H9 (cell line): ENCODE data around the gene CCDC178. TPM values are rescaled to one million over a fixed set of nuclear protein-coding genes. Genes with fewer than 3 reads are reported as not detected.

Experiments used
- DNase-seq: peaks from one replicate; pipeline ENCODE4 v3.0.0-alpha.2; 2017
- H2AFZ ChIP-seq: one replicate; pipeline ENCODE4 v1.6.1; 2013; ENCODE audit warnings: mild to moderate bottlenecking, low read length, control low read depth, moderate library complexity
- H2AK5ac ChIP-seq: 2 replicates; pipeline ENCODE4 v1.6.1; 2013; ENCODE audit warnings: low read length, control low read depth, mixed read lengths; ENCODE audit not compliant: insufficient read length
- H2BK120ac ChIP-seq: one replicate; pipeline ENCODE4 v1.6.1; 2013; ENCODE audit warnings: low read depth, mild to moderate bottlenecking, low read length, control low read depth, inconsistent platforms; ENCODE audit not compliant: poor library complexity, severe bottlenecking
- H2BK12ac ChIP-seq: 2 replicates; pipeline ENCODE4 v1.6.1; 2013; ENCODE audit warnings: low read length, control low read depth, mixed read lengths, low read depth; ENCODE audit not compliant: insufficient read length
- H2BK15ac ChIP-seq: 2 replicates; pipeline ENCODE4 v1.6.1; 2013; ENCODE audit warnings: low read depth, low read length, control low read depth
- H2BK20ac ChIP-seq: one replicate; pipeline ENCODE4 v1.6.1; 2013; ENCODE audit warnings: low read depth, mild to moderate bottlenecking, low read length, control low read depth, inconsistent platforms; ENCODE audit not compliant: poor library complexity, severe bottlenecking
- H2BK5ac ChIP-seq: 2 replicates; pipeline ENCODE4 v1.6.1; 2013; ENCODE audit warnings: low read length, control low read depth, mixed read lengths; ENCODE audit not compliant: insufficient read length
- H3K14ac ChIP-seq: 2 replicates; pipeline ENCODE4 v1.6.1; 2013; ENCODE audit warnings: low read length, control low read depth; ENCODE audit not compliant: insufficient read depth
- H3K18ac ChIP-seq: 2 replicates; pipeline ENCODE4 v1.6.1; 2013; ENCODE audit warnings: low read depth, mild to moderate bottlenecking, mixed read lengths, low read length, control low read depth; ENCODE audit not compliant: insufficient read length
- H3K23ac ChIP-seq: 2 replicates; pipeline ENCODE4 v1.6.1; 2013; ENCODE audit warnings: low read length, control low read depth, mixed read lengths, low read depth; ENCODE audit not compliant: insufficient read length
- H3K23me2 ChIP-seq: 2 replicates; pipeline ENCODE4 v1.6.1; 2013; ENCODE audit warnings: low read depth, mild to moderate bottlenecking, mixed read lengths, low read length, control low read depth; ENCODE audit not compliant: insufficient read length, poor library complexity, severe bottlenecking
- H3K27ac ChIP-seq: 2 replicates; pipeline ENCODE4 v1.5.1; 2013; ENCODE audit warnings: low read length, control low read depth, mixed read lengths, low read depth; ENCODE audit not compliant: insufficient read length
- H3K27me3 ChIP-seq: 2 replicates; pipeline ENCODE4 v1.6.1; 2013; ENCODE audit warnings: low read length, control low read depth, inconsistent platforms; ENCODE audit not compliant: insufficient read depth
- H3K4ac ChIP-seq: 2 replicates; pipeline ENCODE4 v1.6.1; 2013; ENCODE audit warnings: low read depth, mild to moderate bottlenecking, control low read depth, inconsistent platforms, low read length, moderate library complexity
- H3K4me1 ChIP-seq: 2 replicates; pipeline ENCODE4 v1.6.1; 2013; ENCODE audit warnings: low read length, control low read depth, inconsistent platforms; ENCODE audit not compliant: insufficient read depth
- H3K4me2 ChIP-seq: 2 replicates; pipeline ENCODE4 v1.6.1; 2013; ENCODE audit warnings: low read length, control low read depth, mixed read lengths; ENCODE audit not compliant: insufficient read length, insufficient read depth
- H3K56ac ChIP-seq: 2 replicates; pipeline ENCODE4 v1.6.1; 2013; ENCODE audit warnings: low read depth, mild to moderate bottlenecking, mixed read lengths, low read length, control low read depth; ENCODE audit not compliant: insufficient read length
- H3K79me1 ChIP-seq: 2 replicates; pipeline ENCODE4 v1.6.1; 2013; ENCODE audit warnings: low read depth, mild to moderate bottlenecking, moderate library complexity, low read length, control low read depth, inconsistent platforms; ENCODE audit not compliant: insufficient read depth, poor library complexity, severe bottlenecking
- H3K79me2 ChIP-seq: 2 replicates; pipeline ENCODE4 v1.6.1; 2013; ENCODE audit warnings: low read length, control low read depth, inconsistent platforms; ENCODE audit not compliant: insufficient read depth
- H3K9ac ChIP-seq: 2 replicates; pipeline ENCODE4 v1.6.1; 2013; ENCODE audit warnings: low read length, control low read depth, mixed read lengths; ENCODE audit not compliant: insufficient read length; ENCODE audit errors: extremely low read depth
- H3K9me3 ChIP-seq: one replicate; pipeline ENCODE4 v1.6.1; 2013; ENCODE audit warnings: low read depth, low read length, inconsistent platforms; ENCODE audit not compliant: control insufficient read depth
- H3T11ph ChIP-seq: one replicate; pipeline ENCODE4 v1.6.1; 2013; ENCODE audit warnings: mild to moderate bottlenecking, low read length, control low read depth, inconsistent platforms
- H4K20me1 ChIP-seq: one replicate; pipeline ENCODE4 v1.6.1; 2013; ENCODE audit not compliant: control insufficient read depth, insufficient read length, insufficient read depth
- H4K5ac ChIP-seq: 2 replicates; pipeline ENCODE4 v1.6.1; 2013; ENCODE audit warnings: low read depth, mild to moderate bottlenecking, mixed read lengths, low read length, control low read depth; ENCODE audit not compliant: insufficient read length
- H4K8ac ChIP-seq: replicated peaks from 2 replicates; pipeline ENCODE4 v1.6.1; 2013; ENCODE audit warnings: low read length, control low read depth, mixed read lengths, low read depth; ENCODE audit not compliant: insufficient read length
- H4K91ac ChIP-seq: 2 replicates; pipeline ENCODE4 v1.6.1; 2013; ENCODE audit warnings: low read depth, mild to moderate bottlenecking, moderate library complexity, mixed read lengths, low read length, control low read depth; ENCODE audit not compliant: insufficient read length
- H3K27ac Mint-ChIP-seq, 3 experiments: 2 replicates in 2 of 3; 3 replicates in 1 of 3; pipeline ENCODE4 v1.8.0; 2020 to 2021; ENCODE audit warnings: mixed read lengths in 3 of 3, mild to moderate bottlenecking in 1 of 3, moderate library complexity in 1 of 3
- H3K27me3 Mint-ChIP-seq: 2 replicates; pipeline ENCODE4 v1.8.0; 2021; ENCODE audit warnings: low read depth, mild to moderate bottlenecking, moderate library complexity, mixed read lengths
- H3K36me3 Mint-ChIP-seq, 3 experiments: 2 replicates in 2 of 3; 3 replicates in 1 of 3; pipeline ENCODE4 v1.8.0; 2020 to 2021; ENCODE audit warnings: low read depth in 3 of 3, mixed read lengths in 3 of 3; ENCODE audit not compliant: insufficient read depth in 1 of 3
- H3K4me1 Mint-ChIP-seq, 2 experiments: 2 replicates each; pipeline ENCODE4 v1.8.0; 2020; ENCODE audit warnings: mixed read lengths in 2 of 2
- H3K4me3 Mint-ChIP-seq, 2 experiments: 2 replicates in 1 of 2; 3 replicates in 1 of 2; pipeline ENCODE4 v1.8.0; 2020 to 2021; ENCODE audit warnings: mild to moderate bottlenecking in 2 of 2, mixed read lengths in 2 of 2, moderate library complexity in 1 of 2
- H3K9me3 Mint-ChIP-seq, 2 experiments: 2 replicates in 1 of 2; 3 replicates in 1 of 2; pipeline ENCODE4 v1.8.0; 2020; ENCODE audit warnings: mild to moderate bottlenecking in 2 of 2, mixed read lengths in 2 of 2, moderate library complexity in 1 of 2
- CTCF ChIP-seq: fragments of 200-600 bp; sonication (generic); conservative IDR thresholded peaks from 3 replicates; pipeline ENCODE4 v1.8.0; 2021; ENCODE audit warnings: antibody characterized with exemption, mild to moderate bottlenecking
- WGBS: extraction: QIAGEN DNeasy Blood & Tissue Kit; methylation state at CpG from one replicate; pipeline ENCODE4 v1.1.7; 2013; ENCODE audit warnings: missing lambda C conversion rate, low lambda C conversion rate, mixed read lengths; ENCODE audit not compliant: insufficient read length; ENCODE audit errors: extremely low coverage; 5-methylcytosine and 5-hydroxymethylcytosine counted together
- total RNA-seq: library from RNA; stranded (reverse); gene quantifications from 2 replicates; pipeline ENCODE4 v1.2.1, GENCODE V29; 2021

The CCDC178 gene
- total RNA-seq, 1 experiment from 2014 or later = not detected

DNA sequence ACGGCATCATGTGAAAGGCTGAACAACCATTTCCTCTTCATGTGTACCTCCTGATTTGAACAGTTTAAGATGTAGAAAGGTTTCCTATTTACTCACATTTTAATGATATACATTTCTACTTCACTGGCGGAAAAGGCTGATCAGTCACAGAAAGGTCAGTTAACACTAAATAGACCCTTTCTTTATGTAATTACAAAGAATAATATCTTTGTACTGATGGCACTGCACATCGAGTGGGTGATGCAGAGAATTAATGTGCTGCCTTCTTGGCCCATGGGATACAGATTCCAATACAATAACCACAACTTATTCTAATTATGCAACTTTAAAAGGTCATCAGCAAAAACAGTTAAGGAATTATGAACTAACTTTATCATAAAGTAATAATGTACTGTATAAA lies 339.2 kb downstream of the CCDC178 start:
- Mint-ChIP-seq H3K27ac (no peak overlapping the region), H3K27me3 (no peaks in the 10 kb centered on the region), H3K9me3 (no peaks in the 10 kb centered on the region), H3K4me3 (no peak overlapping the region), H3K36me3 (no peaks in the 10 kb centered on the region), H3K4me1 (no peaks in the 10 kb centered on the region)
- Histone ChIP-seq H2BK20ac (no peak overlapping the region), H3K27me3 (no peaks in the 10 kb centered on the region), H3K9me3 (no peaks in the 10 kb centered on the region), H3K4ac (no peak overlapping the region), H4K5ac (no peak overlapping the region), H3K27ac (no peak overlapping the region), H3K79me2 (no peaks in the 10 kb centered on the region), H3K18ac (no peak overlapping the region), H3K23me2 (no peaks in the 10 kb centered on the region), H2BK12ac (no peak overlapping the region), H3K9ac (no peak overlapping the region), H2BK5ac (no peak overlapping the region), H2BK120ac (no peak overlapping the region), H2AK5ac (no peak overlapping the region), H4K8ac (no peak overlapping the region), H3K23ac (no peak overlapping the region), H2BK15ac (no peak overlapping the region), H4K20me1 (no peaks in the 10 kb centered on the region), H4K91ac (no peak overlapping the region), H3K79me1 (no peaks in the 10 kb centered on the region), H3T11ph (no peak overlapping the region), H3K4me2 (no peak overlapping the region), H3K4me1 (no peaks in the 10 kb centered on the region), H2AFZ (no peak overlapping the region), H3K56ac (no peak overlapping the region), H3K14ac (no peak overlapping the region)
- no CpG with 5 or more reads among the region's 3 CpGs for WGBS
- no peak for DNase-seq
- TF ChIP-seq CTCF = no peak
